Measurements from ENCODE around the gene FMN1.

FMN1 gene

DNA sequence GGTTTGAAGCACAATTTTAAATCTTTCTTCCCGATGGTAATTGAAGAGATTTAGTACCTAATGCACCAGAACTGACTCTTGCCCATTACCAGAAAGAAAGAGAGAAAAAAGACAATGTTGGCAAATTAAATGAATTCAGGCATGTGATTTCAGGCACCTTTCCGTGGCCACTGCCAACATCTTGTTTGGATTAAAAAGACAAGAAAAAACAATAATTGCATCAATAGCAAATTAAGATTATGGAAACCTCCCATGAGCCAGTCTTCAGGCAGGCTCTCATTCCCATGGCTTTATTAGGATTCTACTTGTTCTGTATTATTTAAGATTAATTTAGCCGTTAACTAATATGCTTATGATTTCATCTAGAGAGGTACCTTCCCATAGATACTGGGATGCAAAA is 283.7 kb downstream of the FMN1 start:
- TF ChIP-seq EGR1 (IDR thresholded peaks at IDR 0.05), result no peak
- no peak for TF ChIP-seq YY1 (IDR thresholded peaks at IDR 0.05; ENCODE audit: low read depth)
- no peak for TF ChIP-seq TCF12 (IDR thresholded peaks at IDR 0.05; ENCODE audit: low read depth)
- TF ChIP-seq FOXM1 (IDR thresholded peaks at IDR 0.05; ENCODE audit: borderline replicate concordance, low read depth), result no peak

DNA sequence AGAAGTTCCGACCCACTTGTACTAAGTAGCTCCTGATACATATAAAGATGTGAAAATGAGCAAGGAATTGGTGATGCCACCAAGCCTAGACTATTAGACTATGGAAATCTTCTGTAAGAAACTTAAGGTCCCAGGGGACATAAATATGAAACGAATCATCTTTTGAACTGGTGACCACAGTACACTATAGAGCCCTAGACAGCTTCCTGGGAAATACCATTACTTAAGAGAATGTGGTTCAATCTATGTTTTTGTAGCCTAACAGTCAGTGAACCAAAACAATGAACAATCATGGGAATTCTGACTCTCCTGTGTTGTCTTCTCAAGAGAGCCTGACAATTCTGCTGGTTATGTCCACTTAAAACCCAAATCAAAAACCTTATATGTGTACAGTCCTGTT is 285.1 kb downstream of the FMN1 start:
- TF ChIP-seq EGR1 (IDR thresholded peaks at IDR 0.05) (no peak), NFIC (IDR thresholded peaks at IDR 0.05) (no peak), EP300 (IDR thresholded peaks at IDR 0.05; ENCODE audit: borderline replicate concordance) (no peak), CREB1 (IDR thresholded peaks at IDR 0.05; ENCODE audit: low read depth) (no peak), CEBPB (IDR thresholded peaks at IDR 0.05) (no peak), TAF1 (IDR thresholded peaks at IDR 0.05; ENCODE audit: low read depth) (no peak), TCF12 (IDR thresholded peaks at IDR 0.05; ENCODE audit: low read depth) (no peak), YY1 (IDR thresholded peaks at IDR 0.05; ENCODE audit: low read depth) (no peak), ZBTB7A (IDR thresholded peaks at IDR 0.05; ENCODE audit: low read depth) (no peak), TEAD4 (IDR thresholded peaks at IDR 0.05) (no peak)
- TF ChIP-seq, protein P1, sequence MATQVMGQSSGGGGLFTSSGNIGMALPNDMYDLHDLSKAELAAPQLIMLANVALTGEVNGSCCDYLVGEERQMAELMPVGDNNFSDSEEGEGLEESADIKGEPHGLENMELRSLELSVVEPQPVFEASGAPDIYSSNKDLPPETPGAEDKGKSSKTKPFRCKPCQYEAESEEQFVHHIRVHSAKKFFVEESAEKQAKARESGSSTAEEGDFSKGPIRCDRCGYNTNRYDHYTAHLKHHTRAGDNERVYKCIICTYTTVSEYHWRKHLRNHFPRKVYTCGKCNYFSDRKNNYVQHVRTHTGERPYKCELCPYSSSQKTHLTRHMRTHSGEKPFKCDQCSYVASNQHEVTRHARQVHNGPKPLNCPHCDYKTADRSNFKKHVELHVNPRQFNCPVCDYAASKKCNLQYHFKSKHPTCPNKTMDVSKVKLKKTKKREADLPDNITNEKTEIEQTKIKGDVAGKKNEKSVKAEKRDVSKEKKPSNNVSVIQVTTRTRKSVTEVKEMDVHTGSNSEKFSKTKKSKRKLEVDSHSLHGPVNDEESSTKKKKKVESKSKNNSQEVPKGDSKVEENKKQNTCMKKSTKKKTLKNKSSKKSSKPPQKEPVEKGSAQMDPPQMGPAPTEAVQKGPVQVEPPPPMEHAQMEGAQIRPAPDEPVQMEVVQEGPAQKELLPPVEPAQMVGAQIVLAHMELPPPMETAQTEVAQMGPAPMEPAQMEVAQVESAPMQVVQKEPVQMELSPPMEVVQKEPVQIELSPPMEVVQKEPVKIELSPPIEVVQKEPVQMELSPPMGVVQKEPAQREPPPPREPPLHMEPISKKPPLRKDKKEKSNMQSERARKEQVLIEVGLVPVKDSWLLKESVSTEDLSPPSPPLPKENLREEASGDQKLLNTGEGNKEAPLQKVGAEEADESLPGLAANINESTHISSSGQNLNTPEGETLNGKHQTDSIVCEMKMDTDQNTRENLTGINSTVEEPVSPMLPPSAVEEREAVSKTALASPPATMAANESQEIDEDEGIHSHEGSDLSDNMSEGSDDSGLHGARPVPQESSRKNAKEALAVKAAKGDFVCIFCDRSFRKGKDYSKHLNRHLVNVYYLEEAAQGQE (IDR thresholded peaks at IDR 0.05; ENCODE audit: low read depth), result no peak
- TF ChIP-seq, protein P2, sequence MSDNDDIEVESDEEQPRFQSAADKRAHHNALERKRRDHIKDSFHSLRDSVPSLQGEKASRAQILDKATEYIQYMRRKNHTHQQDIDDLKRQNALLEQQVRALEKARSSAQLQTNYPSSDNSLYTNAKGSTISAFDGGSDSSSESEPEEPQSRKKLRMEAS (IDR thresholded peaks at IDR 0.05), result no peak

DNA sequence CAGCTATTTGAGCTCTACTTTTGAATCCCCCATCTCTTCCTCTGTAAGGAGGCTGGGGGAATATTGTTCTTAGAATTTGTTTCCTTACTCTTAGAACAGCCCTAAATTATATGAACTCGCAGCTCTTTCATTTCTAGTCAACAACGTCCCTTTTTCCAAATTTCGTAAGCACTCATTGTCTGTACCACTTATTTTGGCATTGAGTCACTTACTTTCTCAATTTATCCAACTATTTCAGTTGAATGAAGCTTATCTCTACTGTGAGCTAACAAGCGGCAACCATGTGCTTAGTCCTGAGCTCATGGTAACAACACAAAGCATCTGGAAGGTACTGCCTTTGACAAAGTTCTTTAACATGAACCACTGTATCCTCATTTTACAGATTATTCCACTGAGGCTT is 285.6 kb downstream of the FMN1 start:
- TF ChIP-seq, protein P3, sequence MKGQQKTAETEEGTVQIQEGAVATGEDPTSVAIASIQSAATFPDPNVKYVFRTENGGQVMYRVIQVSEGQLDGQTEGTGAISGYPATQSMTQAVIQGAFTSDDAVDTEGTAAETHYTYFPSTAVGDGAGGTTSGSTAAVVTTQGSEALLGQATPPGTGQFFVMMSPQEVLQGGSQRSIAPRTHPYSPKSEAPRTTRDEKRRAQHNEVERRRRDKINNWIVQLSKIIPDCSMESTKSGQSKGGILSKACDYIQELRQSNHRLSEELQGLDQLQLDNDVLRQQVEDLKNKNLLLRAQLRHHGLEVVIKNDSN (IDR thresholded peaks at IDR 0.05), result no peak
- TF ChIP-seq FOXM1 (IDR thresholded peaks at IDR 0.05; ENCODE audit: borderline replicate concordance, low read depth), result no peak
- no peak for TF ChIP-seq TEAD4 (IDR thresholded peaks at IDR 0.05)
- no peak for TF ChIP-seq EGR1 (IDR thresholded peaks at IDR 0.05)
- no peak for TF ChIP-seq CEBPB (IDR thresholded peaks at IDR 0.05)
- TF ChIP-seq ZBTB7A (IDR thresholded peaks at IDR 0.05; ENCODE audit: low read depth), result no peak

DNA sequence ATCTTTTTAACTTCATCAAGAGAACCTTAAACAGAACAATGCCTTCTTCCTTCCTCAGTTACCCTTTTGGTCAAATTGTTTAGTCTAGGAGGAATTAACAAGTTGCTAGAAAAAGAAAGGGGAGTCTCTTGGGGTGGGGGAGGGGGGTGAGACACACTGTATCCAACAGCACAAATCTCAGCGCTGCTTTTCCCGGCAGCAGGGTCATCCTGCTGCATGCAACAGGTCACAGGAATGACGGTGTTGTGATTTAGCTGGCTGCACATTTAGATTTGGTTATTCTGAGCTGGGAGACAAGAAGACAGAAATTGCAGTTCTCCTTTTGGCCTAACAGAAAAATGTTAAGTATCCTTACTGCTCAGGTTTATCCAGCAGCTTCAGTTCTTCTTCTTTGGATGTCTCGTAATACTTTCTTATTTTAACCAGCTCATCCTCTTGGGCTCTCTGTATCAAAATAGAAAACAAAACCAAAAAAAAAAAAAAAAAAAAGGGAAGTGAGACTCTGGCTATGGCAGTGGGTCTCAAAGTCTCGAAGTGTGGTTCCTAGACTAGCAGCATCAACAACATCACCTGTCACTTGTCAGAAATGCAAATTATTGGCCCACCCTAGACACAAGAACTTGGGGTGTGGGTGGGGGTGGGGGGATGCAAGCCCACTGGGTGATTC is 286.2 kb downstream of the FMN1 start:
- TF ChIP-seq, protein P2 (IDR thresholded peaks at IDR 0.05), result no peak
- TF ChIP-seq TCF12 (IDR thresholded peaks at IDR 0.05; ENCODE audit: low read depth) (no peak), ZBTB7A (IDR thresholded peaks at IDR 0.05; ENCODE audit: low read depth) (no peak), YY1 (IDR thresholded peaks at IDR 0.05; ENCODE audit: low read depth) (no peak), CREB1 (IDR thresholded peaks at IDR 0.05; ENCODE audit: low read depth) (no peak), EGR1 (IDR thresholded peaks at IDR 0.05) (no peak), CEBPB (IDR thresholded peaks at IDR 0.05) (no peak), TEAD4 (IDR thresholded peaks at IDR 0.05) (no peak), FOXM1 (IDR thresholded peaks at IDR 0.05; ENCODE audit: borderline replicate concordance, low read depth) (no peak), NFIC (IDR thresholded peaks at IDR 0.05) (no peak), RAD21 (IDR thresholded peaks at IDR 0.05; ENCODE audit: low read depth) (no peak), TAF1 (IDR thresholded peaks at IDR 0.05; ENCODE audit: low read depth) (no peak), EP300 (IDR thresholded peaks at IDR 0.05; ENCODE audit: borderline replicate concordance) (no peak)
- TF ChIP-seq, protein P3 (IDR thresholded peaks at IDR 0.05), result no peak
- TF ChIP-seq, protein P1 (IDR thresholded peaks at IDR 0.05; ENCODE audit: low read depth), result no peak

DNA sequence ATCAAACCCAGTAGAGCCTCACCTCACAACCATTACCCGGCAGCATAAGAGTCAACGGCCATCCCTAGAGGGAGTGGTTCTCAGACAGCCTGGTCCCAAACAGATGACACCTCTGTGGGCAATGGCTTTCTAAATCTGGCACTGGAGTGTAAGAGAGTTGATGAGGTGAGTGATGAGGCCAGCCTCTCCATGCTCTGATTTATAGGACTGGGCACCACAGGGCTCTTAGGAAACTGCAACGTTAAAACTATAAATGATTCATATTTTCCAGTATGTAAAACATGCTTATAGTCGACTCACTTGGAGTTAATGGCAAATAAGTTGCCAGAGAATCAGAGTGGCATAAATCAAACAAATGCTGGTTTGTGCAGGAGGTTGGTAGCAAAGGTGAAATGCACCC is 289.0 kb downstream of the FMN1 start:
- no peak for TF ChIP-seq TCF12 (IDR thresholded peaks at IDR 0.05; ENCODE audit: low read depth)
- no peak for TF ChIP-seq TEAD4 (IDR thresholded peaks at IDR 0.05)
- no peak for TF ChIP-seq EP300 (IDR thresholded peaks at IDR 0.05; ENCODE audit: borderline replicate concordance)
- no peak for TF ChIP-seq CEBPB (IDR thresholded peaks at IDR 0.05)
- TF ChIP-seq ZBTB7A (IDR thresholded peaks at IDR 0.05; ENCODE audit: low read depth), result no peak
- TF ChIP-seq TAF1 (IDR thresholded peaks at IDR 0.05; ENCODE audit: low read depth), result no peak
- no peak for TF ChIP-seq FOXM1 (IDR thresholded peaks at IDR 0.05; ENCODE audit: borderline replicate concordance, low read depth)
- TF ChIP-seq EGR1 (IDR thresholded peaks at IDR 0.05), result no peak
- TF ChIP-seq YY1 (IDR thresholded peaks at IDR 0.05; ENCODE audit: low read depth), result no peak
- TF ChIP-seq, protein P2 (IDR thresholded peaks at IDR 0.05), result no peak
- no peak for TF ChIP-seq RAD21 (IDR thresholded peaks at IDR 0.05; ENCODE audit: low read depth)
- TF ChIP-seq NFIC (IDR thresholded peaks at IDR 0.05), result no peak
- TF ChIP-seq, protein P3 (IDR thresholded peaks at IDR 0.05), result no peak
- no peak for TF ChIP-seq CREB1 (IDR thresholded peaks at IDR 0.05; ENCODE audit: low read depth)
- TF ChIP-seq, protein P1 (IDR thresholded peaks at IDR 0.05; ENCODE audit: low read depth), result no peak

Measured in Ishikawa (cell line).